HK-2 (cell line): ENCODE data around the gene MAML3.

ENCODE experiments used
- DNase-seq: peaks from one replicate; pipeline ENCODE4 v3.0.0-alpha.2; 2018; ENCODE audit not compliant: unreplicated experiment

MAML3 gene

DNA sequence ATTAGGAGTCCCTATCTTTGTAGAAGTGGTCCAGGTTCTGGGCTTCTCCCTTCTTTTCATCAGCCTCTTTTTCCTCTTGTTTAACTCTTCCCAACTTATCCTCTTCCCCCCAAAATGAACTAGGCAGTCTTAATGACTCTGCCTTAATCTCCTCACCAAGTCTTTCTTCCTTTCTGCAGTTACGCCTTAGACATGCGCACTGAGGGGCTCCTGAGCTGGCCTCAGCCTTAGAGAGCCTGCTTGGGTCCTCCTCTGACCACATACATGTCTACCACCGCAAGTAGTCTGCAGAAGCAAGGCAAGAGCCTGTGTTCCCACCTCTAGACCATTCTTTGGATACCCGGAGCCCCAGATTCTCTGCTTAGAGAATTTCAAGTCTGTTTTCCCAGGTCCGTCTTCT is 288.4 kb downstream of the MAML3 start:
- DNase-seq, result no peak

DNA sequence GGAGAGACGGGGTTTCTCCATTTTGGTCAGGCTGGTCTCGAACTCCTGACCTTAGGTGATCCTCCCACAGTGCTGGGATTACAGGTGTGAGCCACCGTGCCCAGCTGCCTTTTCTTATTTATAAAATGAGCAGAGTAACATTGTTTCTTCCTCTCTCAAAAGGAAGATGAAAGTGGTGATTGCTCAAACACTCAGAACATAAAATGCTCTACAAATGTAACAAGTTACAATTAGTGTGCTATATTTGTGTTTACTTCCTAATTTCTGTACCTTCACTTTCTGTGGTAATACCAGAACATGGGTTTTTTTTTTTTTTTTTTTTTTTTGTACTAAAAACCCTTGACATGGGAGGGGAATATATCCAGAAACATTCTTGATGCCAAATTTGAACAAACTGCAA is 290.5 kb downstream of the MAML3 start:
- DNase-seq, result no peak

DNA sequence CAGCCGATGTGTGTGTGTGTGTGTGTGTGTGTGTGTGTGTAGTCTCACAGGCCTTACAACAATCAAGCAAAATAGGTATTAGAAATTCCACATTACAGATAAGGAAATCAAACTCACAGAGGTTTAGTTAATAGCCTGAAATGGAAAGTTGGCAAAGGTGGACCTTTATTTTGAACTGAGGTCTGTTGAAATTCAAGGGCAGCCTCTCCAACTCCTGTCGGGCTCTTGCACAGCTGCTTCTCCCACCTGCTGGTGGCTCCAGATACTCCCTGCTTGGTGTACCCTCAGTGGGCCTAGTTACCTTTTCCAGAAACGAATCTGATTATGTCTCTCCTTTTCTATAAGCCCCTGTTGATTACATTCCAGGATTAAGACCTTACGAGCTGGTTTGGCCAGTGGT is 292.5 kb downstream of the MAML3 start:
- no peak for DNase-seq

DNA sequence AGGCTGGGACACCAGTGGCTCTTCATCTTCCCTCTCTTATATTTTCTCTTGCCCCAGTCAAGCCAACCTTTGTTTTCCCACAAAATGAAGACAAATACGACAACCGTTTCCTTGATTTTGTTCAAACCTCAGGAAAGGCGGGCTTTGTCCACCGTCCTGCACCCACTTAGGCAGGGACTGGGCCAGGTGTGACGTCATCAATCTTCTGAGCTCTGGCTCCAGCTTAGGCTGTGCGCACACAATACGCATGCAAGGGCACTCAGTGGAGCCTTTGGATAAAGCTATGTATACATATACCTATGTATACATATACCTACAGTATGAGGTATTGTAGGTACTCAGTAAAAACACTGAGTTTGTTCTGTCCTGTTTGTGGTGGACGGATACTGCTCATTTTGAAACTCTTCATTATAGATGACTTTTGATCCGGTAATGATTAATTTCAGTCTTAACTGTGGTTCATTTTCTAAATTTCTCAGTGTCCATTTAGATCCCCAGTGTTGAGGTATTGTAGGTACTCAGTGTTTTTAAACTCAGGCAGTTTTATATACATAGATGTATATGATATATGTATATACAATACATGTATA is 293.5 kb downstream of the MAML3 start:
- no peak for DNase-seq

DNA sequence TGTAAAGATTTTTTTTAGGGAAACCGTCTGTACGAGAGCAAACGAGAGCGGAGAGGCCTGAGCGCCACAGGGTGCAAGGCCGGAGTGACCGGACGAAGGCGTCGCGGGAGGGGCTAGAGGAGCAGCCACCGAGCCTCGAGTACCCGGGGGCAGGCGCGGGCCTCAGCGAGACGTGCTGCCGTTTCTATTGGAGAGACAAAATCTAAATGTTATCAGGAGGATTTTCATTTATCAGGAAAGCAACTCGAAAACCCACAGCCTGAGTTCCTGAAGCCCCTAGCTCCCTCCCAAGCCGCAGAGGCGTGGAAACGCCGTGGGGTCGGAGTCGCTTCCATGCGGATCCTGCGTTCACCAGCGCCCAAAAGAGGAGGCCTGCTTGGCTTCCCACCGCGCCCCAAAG is 294.1 kb downstream of the MAML3 start:
- no peak for DNase-seq

DNA sequence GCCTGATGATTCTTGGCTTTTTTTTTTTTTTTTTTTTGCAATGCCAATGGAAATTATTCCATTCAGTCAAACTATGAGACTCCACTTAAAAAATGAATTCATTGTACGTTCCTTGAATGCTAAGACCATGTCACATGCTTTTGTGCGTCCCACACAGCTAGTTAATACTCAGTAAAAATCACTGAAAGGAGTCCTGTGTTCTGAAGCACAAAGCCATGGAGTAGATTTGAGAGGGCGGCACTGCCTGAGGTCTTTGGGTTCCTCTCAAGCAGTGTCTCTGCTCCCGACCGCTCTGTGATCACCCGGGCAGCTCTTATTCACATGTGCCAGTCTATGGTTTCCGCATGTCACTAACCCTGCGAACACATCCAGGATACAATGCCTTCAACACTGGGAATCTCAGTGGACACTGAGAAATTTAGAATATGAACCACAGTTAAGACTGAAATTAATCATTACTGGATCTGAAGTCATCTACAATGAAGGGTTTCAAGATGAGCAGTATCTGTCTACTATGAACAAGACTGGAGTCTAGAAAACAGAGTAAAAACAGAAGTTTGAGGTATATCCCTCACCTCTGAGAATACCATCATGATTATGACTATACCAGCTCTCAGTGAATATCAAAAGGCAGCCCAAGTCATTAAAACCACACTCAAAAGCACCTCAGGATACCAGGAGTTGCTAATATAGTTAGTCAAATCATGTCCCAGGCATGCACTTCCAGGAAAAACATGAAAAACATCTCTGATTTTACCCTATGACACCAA is 295.4 kb downstream of the MAML3 start:
- no peak for DNase-seq

DNA sequence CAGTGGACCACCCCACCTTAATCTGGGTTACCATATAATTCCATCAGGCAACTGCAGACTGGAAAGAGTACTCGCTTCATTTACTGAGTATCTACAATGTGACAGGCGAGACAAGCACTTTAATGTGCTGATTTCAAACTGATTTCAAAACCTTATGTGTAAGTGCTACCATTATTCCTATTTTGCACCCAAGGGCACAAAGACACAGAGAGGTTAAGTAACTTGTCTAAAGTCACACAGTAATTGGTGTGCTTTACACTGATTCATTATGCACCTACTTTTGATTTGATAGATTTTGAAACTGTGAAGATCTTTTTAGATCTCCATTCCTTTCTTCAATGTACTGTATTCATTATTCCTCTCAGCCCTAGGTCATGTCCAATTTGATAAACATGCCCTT is 296.0 kb downstream of the MAML3 start:
- no peak for DNase-seq

DNA sequence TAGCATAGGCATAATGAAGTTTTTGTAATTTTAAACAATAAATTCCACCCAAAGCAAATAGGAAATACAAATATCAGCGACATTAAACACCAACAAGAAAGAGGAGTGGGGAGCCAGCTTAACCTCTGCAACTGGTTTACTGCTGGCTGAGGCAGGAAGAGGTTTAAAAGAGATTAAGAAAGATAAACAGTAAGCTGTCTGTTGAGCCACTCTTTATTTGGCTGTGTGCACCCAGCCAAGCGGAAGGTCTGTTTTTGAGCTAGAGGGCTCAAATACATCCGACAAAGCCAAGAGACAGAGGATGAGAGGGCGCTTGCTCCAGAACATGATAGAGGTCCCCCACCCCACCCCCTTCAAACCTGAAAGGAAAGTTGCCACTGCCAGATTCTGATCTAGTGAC is 297.0 kb downstream of the MAML3 start:
- no peak for DNase-seq

DNA sequence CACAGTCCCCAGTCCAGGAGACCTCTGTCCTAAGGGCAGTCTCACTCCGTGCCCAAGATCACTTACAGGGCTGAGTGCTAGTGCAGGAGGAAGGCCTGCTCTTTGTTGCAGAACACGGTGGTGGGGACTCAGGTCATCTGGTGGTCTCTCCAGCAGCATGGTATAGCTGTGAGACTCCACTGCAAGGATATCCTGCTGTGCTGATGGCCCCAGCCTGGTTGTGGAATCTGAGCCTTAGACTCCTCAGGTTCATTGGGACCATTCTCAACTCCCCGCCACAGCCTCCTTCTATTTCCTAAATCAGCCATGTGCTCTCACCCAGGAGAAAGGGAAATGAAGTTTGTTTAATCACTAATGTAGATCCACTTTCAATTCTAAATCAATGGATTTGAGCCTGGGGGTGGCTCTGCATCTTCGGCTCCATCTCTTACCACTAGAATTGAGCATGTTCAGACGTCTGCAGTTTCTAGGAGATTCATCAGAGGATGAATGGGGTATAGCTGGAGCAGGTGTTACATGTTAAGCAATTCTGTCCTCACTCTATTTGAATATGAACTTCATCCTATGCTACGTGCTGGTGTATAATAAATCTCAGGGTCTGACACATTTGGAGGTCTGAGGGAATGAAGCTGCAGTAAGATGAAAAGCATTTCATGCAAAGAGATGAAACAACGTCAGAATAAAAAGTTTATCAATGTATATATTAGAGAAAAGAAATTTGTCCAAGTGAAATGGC is 299.1 kb downstream of the MAML3 start:
- DNase-seq, result no peak

DNA sequence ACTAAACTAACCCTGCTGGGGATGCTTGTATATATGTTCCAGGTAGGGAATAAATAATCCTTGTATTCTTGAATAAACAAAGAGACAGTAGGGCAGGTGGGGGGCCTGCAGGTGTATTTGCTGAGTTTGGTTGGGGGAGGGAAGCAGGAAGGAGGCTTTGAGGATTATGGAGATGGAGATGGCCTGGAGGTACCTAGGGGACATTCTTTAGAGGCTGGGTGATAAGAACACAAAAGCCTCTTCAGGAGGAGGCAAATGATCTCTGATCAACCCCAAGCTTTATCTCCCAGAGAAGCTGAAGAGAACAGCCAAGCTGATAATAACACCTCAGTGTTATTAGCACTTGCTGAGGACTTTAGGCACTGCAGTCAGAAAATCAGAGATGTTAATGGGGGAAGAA is 300.7 kb downstream of the MAML3 start:
- no peak for DNase-seq

DNA sequence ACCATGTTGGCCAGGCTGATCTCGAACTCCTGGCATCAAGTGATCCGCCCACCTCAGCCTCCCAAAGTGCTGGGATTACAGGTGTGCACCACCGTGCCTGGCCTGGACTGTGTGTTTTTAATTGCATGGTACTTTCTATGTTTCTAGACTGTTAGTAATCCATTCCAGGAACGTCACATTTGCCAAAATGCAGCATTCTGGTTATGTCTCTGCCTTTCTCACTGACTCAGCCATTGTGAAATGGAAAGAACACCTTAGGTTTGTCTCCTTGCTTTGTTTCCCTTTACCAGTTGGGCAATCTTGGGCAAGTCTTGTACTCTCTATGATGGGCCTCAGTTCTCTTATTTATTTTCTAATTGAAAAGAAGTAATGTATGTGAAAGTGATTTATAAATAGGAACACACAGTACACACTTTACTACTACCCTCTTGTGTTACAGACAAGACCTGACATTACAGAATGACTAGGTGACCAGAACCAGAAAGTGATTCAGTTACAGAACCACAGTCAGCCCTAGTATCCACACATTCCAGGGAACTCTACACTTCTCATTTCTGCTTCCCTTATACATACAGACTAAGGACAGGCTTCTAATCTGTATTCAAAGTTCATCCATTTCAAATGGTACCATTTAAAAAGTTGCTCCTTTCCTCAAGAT is 301.2 kb downstream of the MAML3 start:
- no peak for DNase-seq

DNA sequence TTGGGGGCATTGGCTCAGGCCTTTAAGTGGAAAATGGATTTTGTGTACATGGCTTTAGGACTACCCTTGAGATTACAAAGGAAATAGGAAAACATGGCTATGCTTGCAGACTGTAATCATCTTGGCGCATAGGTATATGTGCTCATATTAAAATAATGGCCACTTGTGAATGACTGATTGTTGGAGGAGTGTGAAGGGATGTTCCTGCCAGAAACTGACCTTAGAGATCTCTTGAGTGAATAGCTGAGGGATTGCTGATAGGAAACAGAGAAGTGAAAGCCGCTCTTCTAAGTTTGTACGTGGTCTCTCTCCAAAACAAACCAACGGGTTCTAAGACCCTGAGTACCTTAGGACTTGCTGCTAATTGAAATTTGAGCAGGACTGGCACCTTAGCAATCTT is 302.3 kb downstream of the MAML3 start:
- no peak for DNase-seq

DNA sequence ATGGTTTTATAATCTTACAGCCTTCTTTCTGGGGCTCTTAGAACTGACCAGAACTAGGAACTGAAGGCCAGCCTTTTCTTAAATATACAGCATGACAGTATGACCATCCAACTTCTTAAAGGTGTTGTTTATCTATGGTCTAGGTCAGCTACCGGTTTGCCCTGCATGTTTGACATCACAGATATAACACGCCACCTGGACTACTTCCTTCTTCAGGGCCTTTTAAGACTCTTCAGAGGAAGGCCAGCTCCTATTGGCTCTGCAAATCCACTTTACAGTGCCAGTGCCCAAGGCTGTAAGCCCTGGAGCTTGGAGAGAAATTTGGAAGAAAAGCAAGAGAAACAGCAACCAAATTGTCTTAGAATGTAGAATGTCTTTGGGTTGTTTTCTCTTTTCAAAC is 302.9 kb downstream of the MAML3 start:
- no peak for DNase-seq

DNA sequence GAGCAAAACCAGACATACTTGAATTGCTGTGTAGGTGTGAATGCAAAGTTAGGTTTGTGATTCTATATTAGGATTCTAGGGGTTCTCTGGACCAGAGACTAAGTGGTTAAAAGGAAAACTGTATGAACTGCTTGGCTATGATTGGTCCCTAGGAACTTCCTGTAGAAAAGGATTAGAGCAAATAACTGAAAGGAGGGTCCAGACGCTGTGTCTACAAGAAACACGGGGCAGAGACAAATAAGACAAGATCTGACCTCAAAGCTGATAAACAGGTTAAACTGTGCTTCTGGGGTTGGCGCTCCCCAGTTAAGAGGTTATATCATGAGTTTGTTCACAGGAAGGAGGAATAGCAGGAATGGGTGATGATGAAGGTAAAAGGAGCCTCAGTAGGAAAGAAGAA is 304.8 kb downstream of the MAML3 start:
- DNase-seq, result no peak

DNA sequence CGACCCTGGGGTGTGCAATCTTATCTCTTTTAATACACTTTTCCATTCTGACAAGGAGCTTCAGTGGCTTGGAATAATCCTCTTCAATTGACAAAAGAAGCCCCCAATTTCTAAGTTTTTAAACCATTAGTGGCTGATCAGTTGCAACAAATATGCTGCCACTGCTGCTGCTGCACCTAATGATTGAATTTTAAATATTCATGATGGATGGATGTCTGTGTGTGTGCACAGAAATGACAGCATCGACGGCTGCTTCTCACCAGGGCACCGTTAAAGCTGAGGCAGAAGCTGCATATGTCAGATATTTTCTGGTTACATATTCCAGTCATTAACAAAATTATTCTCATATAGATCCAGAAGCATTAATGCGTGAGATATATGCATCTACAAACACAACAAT is 306.0 kb downstream of the MAML3 start:
- no peak for DNase-seq

DNA sequence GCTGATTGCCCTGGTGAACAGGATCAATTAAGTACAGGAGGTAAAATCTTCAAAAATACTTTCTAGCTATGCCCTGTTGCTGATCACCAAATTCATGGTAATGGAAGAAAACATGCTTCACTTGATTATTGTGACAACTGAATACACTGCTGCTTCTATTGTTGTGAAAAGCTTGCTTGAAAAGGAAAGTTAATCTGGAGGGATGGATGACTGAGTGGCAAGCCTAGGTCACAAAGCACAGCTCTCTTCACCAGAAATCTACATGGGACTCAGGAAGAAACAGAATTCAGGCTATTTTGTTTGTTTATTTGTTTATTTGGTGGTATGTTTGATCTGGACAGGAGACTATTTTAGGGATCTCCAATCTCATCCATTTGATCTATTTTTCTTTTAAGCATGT is 306.4 kb downstream of the MAML3 start:
- DNase-seq, result no peak

DNA sequence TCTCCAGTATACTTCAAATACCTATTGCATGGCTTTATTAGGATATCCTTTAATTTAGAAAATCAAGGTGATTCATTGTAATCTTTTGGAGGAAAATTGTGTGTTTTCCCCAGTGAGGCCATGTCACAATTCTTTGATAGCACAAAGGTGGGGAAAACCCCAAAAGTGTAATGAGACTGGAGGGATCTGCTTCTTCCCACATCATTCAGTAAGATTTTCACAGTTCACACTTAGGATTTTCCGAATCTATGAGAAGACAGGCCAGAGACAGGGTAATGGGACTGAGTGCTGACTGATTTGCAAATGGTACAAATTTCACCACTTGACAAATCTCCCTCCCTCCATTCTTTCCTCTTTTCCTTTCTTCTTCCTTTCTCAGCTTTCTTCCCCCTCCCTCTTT is 307.2 kb downstream of the MAML3 start:
- DNase-seq, result no peak

DNA sequence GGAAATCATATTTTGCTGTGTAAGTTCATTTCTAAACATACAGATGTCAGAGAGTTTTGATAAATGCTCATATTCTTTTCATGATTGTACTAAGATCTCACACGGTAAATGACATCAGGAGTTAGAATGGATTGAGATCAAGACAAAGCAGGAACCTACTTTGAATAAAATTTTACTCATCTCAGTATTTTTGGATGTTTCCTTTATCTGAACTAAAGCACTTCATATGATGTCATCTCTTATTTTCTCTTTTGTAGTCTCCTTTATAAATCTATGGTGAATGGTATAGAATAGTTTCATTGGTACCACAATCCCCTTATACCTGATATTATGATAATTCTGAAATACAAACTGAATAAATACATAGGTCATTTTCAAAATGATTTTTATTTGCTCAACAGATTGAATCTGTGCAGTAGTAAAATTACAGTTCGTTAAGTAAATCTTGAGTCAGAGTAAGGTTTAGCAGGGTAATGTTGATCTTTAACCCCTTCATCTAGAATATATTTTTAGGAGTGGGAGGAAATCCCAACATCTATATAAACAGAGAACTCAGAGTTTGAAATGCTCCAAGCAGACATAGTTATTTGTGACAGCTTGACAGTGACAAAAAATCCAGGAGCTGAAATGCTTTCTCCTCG is 308.4 kb downstream of the MAML3 start:
- DNase-seq, result no peak

DNA sequence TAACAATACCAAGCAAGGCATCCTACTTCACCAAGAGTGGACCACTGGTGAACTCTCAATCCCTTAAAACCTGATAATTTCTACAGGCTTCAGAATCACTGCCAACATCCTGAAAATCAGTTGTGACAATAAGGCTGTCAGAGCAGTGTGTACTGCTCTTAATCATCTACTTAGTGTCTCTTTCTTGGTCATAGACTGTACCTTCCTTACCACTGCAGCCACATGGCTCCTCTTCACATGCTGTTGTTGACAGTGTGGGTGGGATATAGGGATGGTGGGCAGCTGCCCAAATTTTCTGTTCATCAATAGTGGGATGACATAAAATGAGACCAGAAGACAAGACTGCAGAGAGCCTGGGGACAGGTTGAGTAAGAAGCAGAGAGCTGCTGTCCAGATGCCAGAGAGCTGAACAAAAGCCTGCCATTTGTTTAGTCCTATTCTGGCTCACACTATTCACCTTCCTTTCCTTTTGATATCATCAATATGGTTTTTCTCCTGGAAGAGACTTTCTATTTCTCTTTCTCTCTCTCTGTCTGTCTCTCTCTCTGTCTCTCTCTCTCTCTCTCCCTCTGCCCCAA is 309.4 kb downstream of the MAML3 start:
- DNase-seq, result no peak

DNA sequence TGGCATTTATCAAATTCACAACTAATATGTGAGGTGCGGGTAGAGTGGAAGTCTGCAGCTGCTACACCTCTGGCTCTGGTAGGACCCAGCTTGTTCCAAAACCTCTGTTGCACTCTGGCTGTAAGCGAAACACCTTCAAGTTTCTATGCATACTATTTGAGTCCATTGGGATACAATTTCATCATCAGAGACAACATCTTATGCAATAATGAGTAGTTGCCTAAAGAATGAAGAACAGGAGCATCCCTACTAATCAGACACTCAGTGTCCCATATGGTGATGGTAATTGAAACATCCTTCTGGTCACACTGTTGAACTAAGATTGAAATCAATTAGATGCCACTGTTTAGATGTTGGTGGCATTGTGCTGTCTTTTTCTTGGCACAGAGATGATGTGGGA is 309.9 kb downstream of the MAML3 start:
- no peak for DNase-seq

DNA sequence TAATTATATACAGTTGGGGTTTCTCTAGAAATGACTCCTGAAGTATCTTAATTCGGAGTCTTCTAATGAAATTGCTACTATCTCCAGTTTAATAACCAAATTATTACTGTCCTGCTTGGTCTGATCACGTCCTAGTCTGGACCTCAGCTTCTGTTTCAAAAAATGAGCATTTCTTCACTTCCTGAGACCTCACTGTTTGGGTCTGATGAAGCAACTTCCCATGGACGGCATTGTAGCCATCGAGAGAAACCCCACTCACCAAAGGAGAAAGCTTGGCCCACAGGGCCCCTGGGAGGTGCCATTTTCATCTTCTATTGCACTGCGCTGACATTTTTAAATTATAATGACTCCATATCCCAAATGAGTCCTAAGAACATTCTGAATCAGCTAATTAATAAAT is 310.3 kb downstream of the MAML3 start:
- no peak for DNase-seq
